CD4-positive, alpha-beta T cell treated with Interleukin-15 for 4 hours (primary cell): ENCODE measurements around the gene PAK4.

ENCODE experiments used
- DNase-seq: peaks from one replicate; pipeline ENCODE4 v3.0.0-alpha.2; 2020; ENCODE audit warnings: low spot score

The PAK4 gene

DNA sequence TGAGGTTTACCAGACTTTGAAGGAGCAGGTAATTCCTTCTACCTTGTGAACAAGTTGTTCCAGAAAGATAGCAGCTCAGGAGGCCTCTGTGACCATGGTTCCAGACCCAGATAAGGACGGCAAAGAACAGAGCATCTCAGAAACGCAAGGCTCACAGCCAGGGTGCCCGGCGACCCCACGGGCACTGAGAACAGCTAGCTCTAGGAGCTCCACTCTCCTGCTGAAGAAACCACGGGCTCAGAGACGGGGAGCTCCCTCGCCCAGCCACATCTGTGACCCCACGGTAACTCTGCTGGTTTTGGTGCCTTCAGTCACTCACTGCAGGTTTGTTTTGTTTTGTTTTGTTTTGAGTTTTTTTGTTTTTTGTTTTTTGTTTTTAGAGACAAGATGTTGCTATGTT lies 55.2 kb downstream of the PAK4 start:
- no peak for DNase-seq

DNA sequence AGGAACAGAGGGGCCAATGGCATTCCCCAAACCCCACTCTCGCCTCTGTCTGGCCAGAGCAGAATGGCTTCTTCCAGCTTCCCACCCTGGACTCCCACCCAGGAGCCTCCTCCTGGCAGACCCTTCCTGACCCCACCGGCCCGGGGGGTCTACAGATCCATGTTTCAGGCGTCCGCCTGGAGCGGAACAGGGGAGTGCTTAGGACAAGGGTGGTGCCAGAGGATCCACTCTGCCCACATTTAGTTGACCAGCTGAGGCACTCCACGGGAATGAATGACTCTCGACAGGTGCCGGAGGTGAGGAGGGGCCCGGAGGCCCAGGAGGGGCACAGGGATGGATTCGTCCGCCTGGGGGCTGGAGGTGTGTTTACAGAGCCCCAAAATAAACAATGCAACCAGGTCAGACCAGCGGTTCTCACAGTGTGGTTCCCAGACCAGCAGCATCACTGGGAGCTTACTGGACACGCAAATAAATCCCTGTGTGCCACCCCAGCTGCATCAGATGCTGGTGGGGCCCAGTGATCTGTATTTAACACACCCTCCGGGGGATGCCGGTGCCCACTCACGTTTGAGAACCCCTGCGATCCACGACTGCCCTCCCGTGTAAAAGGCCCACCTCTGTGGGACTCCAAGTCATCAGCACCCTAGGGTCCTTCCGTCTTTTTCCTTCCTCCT lies 56.1 kb downstream of the PAK4 start:
- no peak for DNase-seq

DNA sequence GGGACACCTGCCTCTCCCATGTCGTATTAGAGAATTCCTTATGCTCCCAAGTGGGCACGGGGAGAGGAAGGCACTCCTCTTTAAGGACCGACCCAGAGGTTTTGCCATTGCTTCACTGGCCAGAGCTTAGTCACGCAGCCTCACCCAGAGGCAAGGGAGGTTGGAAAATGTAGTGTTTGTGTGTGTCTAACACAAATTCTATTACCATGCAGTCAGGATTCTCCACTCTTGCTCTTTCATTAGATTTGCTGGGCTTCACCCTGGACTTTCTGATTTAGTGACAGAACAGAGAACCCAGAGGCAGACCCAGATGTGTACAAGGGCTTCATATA lies 56.6 kb downstream of the PAK4 start:
- DNase-seq: no peak

DNA sequence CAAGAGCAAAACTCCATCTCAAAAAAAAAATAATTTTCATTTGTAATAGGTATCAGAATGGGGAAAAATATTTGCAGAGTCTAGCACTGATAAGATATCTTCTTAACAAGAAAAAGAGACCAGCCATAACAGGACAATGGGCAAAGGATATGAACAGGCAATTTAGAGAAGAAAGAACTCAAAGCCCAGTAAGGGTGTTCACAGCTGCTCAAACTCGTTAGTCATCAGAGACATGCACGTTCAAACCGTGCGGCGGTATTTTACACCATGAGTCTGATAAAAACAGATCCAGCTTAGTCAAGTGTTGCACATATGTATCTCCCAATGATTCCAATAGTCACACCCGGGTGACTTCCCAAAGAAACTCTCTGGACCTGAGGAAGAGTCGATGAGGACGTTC lies 57.5 kb downstream of the PAK4 start:
- no peak for DNase-seq

DNA sequence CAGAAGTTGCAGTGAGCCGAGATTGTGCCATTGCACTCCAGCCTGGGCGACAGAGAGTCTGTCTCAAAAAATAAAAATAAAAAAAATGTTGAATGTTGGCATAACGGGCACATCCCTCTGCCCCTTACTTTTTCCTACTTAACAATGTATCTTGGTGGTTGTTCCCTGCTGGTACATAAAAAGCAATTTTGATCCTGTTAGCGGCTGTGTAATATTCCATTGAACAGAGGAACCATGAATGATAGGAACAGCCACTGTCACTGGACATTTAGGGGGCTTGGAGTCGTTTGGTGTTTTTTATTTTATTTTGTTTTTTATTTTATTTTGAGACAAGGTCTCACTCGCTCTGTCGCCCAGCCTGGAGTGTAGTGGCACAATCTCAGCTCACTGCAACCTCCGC lies 60.8 kb downstream of the PAK4 start:
- DNase-seq: no peak

DNA sequence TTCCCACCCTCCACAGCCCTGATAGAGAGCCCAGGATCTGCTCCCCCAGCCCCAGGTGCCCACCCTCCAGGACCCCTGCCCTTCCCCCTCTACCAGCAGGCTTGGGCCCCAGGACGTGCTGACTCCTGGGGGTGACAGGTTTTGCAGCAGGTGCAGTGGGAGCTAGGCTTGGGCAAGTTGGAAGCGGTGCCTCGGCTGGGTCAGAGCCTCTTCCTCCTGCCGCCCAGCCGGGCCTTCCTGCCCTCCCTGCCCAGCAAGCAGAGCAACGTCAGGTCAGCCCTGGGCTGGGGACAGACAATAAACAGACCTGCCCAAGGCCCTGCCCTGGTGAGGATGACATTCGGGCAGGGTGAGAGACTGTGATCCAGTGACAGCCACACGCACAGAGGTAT lies 62.0 kb downstream of the PAK4 start:
- DNase-seq: no peak

DNA sequence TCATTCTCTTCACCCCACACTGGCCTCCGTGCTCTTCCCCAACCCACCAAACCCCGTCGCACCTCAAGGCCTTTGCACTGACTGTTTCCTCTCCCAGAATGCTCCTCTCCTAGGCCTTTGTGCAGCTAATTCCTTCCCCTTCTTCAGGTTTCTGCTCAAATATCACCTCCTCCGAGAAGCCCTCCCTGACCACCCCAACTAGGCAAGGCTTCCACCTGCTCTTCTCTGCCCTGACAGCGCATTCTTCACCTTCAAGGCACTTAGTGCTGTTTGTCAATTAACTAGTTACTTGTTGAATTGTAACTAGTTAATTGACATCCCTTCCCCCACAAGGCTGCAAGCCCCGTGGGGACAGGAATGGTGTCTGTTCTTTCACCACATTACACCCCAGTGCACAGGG lies 63.4 kb downstream of the PAK4 start:
- DNase-seq: no peak

DNA sequence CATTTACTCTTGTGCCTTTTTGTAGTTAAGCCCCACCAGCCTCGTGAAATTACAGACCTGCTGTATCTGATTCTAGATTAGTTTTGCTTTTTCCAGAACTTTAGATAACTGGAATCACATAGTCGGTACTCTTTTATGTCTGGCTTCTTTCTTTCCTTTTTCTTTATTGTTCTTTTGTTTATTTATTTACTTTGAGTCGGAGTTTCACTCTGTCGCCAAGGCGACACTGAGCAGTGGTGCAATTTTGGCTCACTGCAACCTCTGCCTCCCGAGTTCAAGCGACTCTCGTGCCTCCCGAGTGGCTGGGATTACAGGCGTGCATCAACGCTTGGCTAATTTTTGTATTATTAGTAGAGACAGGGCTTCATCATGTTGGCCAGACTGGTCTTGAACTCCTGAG lies 65.2 kb downstream of the PAK4 start:
- DNase-seq: no peak

DNA sequence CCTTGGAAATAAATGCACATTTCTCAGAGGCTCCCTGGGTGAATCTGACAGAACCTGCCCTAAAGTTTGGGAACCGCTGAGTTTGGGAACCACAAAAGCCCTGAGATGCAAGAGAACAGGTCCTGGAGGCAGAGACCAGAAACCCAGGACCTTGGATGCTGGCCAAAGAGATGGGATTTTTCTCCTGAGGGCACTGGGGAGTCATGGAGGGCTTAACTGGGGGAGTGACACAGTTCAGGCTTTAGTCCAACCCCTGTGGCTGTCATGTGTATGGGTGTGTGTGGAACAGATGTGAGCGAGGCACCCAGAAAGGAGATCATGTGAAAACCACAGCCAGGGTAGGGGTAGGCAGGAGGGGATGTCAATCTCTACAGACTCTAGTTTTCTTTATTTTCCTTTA lies 67.3 kb downstream of the PAK4 start:
- no peak for DNase-seq

DNA sequence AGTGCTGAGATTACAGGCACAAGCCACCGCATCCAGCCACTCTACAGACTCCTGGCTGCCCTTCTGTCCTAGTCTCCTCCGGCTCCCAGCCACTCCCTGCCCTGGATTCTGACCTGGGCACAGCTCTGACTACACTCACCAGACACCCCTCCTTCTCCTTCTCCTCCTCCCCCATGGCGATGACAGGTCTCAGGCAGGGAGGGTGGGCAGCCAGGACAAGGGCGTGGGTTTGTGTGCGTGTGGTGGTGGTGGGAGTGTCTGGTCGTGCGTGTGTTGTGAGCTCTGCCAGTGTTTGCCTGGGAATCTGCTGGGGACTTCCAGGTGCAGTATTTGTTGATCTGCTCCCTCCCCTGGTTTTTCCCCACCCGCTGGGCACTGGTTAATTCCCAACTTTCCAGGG lies 68.2 kb downstream of the PAK4 start:
- DNase-seq: no peak

DNA sequence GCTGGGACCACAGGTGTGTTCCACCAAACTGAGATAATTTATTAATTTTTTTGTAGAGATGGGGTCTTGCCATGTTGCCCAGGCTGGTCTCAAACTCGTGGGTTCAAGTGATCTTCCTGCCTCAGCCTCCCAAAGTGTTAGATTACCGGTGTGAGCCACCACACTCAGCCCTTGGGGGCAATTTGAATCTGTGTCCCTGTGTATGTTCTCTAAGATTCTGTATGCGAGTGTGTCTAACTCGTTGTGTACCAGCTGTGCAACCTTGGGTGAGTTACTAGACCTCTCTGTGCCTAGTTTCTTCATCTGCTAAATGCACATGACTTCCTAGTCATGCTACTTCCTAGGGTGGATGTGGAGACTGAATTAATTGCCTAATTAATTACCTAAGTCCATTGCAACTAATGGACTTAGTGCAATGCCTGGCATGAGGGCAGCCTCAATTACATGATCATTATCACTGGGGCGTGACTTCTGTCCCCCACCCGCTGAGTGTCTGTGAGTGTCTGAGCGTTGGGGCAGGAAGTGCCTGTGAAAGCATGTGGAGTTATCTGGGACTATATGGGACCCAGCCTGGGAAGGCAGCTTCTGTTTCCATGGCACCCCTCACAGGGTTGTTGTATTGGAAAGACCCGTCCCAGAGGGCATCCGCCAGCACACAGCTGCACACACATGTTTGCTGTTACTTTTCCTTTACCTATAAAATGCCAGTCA lies 69.4 kb downstream of the PAK4 start:
- DNase-seq: no peak

DNA sequence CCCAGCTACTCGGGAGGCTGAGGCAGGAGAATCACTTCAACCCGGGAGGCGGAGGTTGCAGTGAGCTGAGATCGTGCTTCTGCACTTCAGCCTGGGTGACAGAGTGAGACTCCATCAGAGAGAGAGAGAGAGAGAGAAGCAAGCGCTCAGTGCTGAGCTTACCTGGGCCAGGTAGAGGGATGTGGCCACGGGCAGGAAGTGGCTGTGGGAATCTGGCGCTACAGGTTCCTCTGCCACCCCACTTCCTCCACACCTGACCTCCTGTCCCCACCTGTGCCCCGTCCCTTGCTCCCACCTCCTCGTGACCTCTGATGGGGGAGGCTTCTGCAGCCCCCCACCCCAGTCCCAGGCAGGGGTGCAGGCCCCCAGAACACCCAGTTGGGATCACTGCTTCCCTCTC lies 70.2 kb downstream of the PAK4 start:
- DNase-seq: no peak

DNA sequence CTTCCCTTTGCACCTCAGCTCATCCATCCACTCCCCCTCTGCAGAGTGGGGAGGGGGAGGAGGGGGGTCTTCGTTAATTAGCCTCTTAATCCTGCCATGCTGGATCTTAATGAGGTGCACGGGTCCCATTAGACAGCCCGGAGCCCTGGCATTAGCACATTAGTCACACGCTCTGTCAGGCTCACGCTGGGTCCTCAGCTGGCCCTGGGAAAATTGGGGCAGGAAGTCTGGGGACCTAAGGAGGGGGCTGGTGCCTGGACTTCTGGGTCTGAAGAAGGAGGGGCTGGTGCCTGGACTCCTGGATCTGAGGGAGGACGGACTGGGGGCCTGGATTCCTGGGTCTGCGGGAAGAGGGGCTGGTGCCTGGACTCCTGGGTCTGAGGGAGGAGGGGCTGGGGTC lies 70.7 kb downstream of the PAK4 start:
- DNase-seq: no peak

DNA sequence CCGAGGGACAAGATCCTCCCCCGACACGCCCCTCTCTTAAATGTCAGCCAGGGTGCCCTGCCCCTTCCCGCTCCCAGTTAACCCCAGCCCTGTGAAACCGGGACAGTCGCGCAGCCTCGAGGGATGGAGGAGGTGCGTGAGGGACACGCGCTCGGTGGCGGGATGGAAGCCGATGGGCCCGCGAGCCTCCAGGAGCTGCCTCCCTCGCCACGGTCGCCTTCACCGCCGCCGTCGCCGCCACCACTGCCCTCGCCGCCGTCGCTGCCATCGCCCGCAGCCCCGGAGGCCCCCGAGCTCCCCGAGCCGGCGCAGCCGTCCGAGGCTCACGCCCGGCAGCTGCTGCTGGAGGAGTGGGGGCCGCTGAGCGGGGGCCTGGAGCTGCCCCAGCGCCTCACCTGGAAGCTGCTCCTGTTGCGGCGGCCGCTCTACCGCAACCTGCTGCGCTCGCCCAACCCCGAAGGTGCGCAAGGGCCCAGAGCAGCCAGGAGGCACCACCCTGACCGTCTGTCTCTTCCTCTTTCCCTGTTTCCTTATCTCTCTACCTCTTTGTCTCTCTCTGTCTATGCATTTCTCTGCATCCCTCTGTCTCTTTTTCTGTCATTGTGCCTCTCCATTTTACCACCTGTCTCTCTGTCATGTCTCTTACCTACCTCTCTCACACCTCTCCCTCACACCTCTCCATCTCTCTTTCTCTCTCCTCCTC lies 71.4 kb downstream of the PAK4 start, which contains the start of gene NCCRP1:
TSS of gene NCCRP1 (plus strand) at position 105 of the 703 bp plus-strand sequence. CDS start at position 124, 19 bp downstream.
- DNase-seq: no peak

DNA sequence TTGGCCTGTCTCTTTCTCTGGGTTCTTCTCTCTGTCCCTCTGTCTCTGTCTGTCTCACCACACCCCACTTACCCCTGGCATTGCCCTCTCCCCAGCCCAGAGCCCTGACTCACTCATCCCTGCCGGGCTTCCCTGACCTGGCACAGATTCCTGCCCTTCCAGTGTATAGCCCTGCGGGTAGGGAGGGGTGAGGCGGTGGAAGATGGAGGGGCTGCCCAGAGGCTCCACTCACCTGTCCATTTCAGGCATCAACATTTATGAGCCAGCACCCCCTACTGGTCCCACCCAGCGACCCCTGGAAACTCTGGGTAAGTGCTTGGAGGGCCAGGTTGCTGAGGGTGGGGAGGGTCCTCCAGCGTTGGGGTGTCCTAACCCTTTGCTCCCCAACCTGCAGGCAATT lies 72.2 kb downstream of the PAK4 start:
- DNase-seq: no peak

DNA sequence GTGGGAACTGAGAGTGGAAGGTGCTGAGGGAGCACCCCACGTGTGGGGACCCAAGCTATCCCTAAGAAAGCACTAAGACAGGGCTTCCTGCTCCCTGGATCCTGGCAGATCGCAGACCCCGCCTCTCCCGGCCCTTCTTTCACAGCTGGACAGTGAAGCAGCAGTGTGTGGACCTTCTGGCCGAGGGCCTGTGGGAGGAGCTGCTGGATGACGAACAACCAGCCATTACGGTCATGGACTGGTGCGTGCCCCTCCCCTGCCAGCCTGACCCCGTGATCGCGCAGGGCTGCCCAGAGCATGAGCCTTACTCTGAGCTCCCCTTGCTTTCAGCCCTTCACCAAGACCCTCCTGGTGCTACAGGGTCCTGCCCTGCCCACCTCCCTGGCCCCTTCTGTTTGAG lies 73.4 kb downstream of the PAK4 start:
- no peak for DNase-seq

DNA sequence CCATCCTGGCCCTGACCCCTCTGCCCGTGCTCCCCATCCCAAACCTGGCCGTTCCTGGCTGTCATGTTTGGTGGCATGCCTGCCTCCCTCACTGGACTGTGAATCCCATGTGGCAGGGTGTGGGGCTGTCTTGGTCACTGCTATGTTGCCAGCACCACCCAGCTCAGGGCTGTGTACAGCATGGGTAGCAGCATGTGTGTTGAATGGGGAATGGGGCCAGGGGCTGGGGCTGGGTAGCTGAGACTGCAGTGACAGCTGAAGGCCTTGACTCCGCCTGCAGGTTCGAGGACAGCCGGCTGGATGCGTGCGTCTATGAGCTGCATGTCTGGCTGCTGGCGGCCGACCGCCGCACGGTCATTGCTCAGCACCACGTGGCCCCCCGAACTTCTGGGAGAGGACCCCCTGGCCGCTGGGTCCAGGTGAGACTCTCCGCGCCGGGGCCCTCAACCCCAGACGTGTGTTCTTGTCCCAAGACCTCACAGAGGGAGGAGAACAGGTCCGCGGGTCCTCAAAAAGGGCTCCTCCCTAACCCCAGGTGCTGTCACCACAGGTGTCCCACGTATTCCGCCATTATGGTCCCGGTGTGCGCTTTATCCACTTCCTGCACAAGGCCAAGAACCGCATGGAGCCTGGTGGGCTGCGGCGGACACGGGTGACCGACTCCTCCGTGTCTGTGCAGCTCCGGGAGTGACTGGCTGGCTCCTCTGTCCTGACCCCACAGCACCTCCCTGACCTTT lies 74.6 kb downstream of the PAK4 start:
- DNase-seq: no peak

DNA sequence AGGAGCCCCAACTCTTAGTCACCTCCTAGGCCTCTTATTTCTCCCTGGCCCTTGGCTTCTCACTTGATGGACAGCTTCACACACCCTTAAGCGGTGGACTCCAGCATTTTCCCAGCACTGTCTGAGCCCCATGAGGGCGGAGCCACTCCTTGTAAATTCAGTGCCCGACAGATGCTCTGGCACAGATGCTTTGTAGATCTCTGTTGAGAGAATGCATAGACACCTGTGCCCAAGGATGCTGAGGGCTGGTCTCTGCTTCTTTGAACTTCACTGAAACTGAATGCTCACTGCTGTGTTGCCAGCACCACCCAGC lies 75.2 kb downstream of the PAK4 start:
- DNase-seq: no peak

DNA sequence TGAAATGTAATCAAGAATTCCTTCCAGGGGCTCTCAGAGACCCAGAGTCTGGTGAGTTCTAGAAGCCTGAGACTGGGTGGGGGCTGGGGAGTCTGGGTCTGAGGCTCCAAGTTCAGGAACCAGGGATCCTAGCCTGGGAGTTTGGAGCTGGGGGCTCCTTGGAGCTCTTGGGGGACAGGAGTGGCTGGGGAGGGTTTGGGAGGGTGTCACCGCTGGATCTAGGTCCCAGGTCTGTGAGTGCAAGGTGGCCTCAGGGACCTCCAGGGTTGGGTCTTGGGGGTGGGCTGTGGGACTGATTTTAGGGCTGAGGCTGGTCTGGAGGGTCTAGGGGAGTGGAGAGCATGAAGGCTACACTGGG lies 77.4 kb downstream of the PAK4 start:
- no peak for DNase-seq

DNA sequence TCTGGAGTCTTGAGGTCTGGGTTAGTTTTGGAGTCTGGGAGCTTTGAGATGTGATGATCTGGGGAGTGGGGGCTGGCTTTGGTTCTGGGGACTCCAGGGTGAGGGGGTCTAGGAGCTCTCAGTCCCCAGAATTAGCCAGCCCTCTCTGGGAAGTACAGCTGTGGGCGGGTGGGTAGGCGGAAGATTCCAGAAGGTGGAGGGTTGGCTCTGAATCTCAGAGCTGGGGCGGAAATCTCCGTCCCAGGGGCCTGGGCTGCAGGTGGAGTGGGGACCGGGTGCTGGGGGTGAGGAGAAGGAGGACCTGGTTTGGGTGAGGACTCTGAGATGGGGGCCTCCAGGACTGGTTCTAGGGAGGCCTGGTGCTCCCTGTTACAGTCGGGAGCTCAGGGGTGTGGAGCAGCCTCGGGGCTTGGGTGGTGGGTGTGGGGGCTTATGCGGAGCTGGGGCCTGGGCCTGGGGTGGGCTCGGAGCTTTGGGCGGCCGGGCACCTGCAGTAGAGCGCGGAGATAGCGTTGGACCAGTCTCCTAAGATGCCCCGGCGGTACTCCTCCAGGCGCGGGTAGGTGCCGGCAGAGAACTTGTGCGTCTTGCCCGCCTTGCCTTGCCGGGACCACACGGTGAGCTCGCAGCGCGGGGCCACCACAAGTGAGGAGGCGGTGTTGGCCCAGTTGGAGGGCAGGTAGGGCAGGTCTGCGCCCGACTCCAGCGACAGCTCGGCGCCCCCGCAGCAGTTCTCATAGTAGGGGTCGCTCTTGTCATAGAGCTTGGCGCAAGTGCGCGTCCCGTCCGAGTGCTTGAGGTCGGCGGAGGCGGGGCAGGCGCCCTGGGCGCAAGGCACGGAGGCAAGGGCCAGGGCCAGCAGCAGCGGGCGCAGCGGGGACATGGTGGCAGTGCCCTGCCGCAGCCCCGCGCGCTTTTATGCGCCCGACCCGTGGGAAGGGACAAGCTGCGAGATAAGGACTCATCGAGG lies 78.1 kb downstream of the PAK4 start, which contains the start of gene SYCN:
TSS of gene SYCN (minus strand) at position 892 of the 970 bp plus-strand sequence. CDS start at position 883, 9 bp downstream.
- DNase-seq: no peak

DNA sequence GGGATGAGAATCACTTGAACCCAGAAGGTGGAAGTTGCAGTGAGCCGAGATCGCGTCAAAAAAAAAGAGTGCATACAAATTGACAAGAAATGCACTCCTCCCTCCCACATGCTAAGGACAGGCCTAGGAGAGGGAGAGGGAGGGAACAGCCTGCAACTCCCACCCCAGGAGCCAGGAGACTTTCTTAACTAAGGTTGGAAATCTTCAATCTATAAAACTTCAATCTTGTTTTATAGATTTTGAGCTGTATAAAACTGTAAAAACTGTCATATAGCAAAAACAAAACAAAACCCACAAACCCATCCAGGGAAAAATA lies 79.8 kb downstream of the PAK4 start:
- no peak for DNase-seq

DNA sequence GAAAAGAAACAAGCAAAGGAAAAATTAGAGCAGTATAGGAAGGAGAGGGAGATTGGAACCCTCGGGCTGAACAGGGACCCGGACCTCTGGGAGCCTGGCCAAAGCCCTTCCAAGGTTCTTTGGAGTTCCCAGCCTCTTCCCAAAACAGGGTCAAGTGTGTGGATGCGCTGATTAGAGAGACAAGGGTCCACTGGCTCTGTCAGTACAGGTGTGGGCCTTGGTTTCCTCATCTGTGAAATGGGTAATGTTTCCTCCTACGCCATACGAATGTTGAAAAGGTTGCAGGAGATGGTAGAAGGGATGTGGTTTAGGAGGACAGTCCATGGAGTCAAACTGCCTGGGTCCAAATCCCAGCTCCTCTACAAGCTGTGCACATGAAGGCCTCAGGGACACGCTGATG lies 80.5 kb downstream of the PAK4 start:
- DNase-seq: no peak
